GM18868 (cell line): ENCODE data around the gene ITM2B.
A peak's percentile ranks its signal among the peaks of the same experiment; 100 is the strongest.
"Not testable (repeated sequence)": the region's sequence is repeated elsewhere in the genome, so short reads cannot be mapped to it uniquely, and the experiment has no call there.

Experiments
- ATAC-seq: cut with Tn5 transposase; IDR thresholded peaks from one replicate; pipeline ENCODE4 v1.9.1; 2021; ENCODE audit warnings: mild to moderate bottlenecking, moderate library complexity; ENCODE audit not compliant: unreplicated experiment

ITM2B gene

DNA sequence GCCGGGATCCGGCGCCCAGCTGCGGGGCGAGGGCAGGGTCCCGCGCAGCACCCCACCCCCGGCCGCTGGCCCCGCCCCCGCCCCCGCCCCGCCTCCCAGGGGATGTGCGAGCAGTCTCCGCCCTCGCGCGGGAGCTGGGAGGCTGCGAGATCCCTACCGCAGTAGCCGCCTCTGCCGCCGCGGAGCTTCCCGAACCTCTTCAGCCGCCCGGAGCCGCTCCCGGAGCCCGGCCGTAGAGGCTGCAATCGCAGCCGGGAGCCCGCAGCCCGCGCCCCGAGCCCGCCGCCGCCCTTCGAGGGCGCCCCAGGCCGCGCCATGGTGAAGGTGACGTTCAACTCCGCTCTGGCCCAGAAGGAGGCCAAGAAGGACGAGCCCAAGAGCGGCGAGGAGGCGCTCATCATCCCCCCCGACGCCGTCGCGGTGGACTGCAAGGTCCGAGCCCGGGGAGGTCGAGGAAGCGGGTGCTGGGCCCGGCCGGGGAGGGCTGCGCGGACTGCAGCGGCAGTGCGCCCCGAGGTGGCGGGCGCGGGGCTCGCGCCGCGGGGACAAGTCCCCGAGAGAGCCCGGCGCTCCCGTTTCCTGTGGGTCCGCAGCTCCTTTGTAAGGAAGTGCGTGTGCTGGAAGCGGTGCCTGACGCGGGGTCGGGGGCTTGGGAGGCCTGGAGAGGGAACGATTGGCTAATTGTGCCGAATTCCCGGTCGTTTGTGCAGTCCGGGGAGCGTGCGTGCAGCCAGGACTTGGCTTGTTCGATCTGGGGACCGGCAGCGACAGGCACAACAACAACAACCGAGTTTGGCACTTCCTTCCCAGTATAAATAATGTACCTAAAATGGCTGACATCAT, at the start of gene ITM2B:
Gene ITM2B (plus strand): TSS at position 161 of the 843 bp plus-strand sequence. CDS start 155 bp downstream, at position 316.
- ATAC-seq = peak; percentile 50

DNA sequence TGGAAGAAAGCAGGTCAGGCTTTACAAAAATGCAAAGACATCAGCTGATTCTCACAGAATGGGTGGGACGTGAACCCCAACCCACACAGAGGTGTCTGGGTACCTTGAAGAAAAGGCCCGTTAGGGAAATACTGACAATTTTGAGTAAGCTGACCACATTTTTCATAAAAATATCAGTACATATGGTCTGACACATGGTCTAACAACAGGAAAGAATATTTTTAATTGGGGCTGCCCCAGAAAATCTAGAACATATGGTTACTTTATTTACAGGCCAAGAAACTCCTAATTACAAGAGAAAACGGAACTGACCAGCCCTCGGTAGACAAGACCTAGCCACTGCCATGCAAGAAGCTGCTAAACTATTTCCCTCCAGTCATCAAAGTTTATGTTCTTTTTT, 48.7 kb upstream of the ITM2B start:
- peak; percentile 60 for ATAC-seq

- no peak for ATAC-seq
These were observed 48.0 kb upstream of the ITM2B start for GRCh38 chr13:48185018-48185417.

DNA sequence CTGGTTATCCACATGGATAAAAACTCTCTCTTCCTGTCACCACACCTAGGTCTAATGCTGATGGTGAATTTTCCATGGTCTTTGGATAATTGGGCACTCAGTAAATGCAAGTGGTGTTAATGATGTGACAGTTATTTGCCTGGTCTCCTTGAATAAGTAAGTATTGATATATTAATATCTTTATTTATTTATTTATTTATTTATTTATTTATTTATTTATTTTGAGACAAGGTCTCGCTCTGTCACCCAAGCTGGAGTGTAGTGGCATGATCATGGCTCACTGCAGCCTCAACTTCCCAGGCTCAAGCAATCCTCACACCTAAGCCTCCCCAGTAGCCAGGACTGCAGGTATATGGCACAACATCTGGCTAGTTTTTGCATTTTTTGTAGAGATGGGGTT, 46.3 kb upstream of the ITM2B start:
- ATAC-seq = no peak

DNA sequence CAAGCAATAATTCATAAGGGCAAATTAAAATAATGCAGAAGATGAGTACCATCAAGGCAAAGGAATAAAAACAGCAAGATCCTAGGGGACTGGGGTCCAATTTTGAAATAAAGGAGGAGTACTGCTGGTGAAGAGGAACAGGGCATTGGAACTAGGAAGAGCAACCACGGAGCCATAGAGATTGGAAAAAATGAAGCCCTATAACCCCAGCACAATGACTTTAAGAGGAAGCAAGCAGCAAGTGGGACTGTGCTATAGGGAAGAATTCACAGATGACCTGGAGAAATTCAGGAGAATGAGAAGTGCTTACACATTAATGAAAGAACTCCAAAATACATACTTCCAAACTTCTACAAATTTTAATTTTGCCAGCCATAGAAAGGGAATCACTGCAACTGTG, 44.9 kb upstream of the ITM2B start:
- ATAC-seq = no peak

DNA sequence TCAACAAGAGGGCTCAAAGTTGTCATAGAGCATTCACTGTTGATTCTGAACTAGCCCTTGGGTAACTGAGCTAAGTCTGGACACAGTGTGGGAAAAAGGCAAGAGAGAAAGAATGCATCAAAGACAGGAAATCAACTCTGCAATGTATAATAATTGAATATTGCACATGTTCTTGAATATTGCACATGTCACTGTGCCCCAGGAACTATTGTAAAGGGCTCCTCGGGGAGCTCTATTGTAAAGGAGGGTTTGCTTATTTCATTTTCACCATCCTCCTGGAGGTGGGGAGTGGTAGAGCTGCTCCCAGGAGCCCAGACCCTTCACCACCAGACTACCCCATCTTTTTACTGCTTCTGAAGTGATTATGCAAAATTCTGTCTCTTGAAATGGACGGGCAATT, 44.4 kb upstream of the ITM2B start:
- no peak for ATAC-seq

DNA sequence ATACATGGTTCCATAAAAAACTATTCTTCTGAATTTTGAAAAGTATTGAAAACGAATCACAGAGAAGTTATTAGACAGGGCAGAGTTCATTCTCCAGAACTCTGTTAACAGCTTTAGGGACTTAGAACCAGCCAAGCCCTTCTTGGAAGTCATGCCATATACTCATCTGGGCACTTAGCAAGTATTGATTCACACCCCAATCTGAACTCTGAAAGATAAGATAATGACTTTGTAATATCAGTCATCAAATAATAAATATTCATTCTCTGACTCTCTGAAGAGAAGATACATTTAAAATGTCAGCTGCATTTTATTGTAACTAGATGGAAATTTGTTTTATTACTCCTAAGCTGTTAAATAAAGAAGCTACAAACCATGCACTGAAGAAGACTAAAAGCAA, 43.8 kb upstream of the ITM2B start:
- ATAC-seq = no peak

- ATAC-seq = no peak
These were observed 40.5 kb upstream of the ITM2B start for GRCh38 chr13:48192411-48192935.

DNA sequence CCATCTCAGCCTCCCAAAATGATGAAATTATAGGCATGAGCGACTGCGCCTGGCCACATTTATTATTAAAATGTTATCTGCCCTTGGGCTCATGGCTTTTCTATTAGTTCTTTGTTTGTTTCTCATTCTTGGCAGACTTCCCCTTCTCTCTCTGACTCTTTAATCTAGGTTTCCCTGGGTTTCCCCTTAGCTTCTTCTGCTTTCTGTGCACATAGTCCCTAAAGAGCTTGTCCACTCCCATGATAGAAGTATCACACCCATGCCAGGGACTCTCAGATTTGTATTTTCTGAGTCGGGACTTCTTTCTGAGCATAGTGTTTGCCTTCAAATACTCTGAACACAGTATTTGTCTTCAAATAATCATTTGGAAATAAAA, 38.6 kb upstream of the ITM2B start:
- ATAC-seq = peak; percentile 99

DNA sequence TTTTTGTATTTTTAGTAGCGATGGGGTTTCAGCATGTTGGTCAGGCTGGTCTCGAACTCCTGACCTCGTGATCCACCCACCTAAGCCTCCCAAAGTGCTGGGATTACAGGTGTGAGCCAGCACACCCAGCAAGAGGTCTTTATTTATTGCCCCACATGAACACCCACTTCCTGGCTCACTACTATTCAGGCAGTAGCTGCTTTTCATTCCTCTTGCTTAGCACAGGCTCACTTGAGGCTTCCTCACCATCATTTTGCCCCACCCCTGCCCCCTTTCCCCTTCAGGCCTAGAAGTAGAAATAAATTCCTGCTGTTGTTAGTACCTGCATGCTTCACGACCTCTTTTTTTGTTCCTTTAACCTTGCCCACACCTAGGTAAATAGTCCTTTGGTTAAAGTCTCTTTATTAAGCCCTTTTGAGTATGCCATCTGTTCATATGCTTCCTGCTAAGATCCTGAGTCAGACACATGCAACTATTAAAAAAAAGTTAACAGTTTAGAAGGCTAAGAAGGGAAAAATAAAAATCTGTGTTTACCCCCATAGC, 33.5 kb upstream of the ITM2B start:
- no peak for ATAC-seq

DNA sequence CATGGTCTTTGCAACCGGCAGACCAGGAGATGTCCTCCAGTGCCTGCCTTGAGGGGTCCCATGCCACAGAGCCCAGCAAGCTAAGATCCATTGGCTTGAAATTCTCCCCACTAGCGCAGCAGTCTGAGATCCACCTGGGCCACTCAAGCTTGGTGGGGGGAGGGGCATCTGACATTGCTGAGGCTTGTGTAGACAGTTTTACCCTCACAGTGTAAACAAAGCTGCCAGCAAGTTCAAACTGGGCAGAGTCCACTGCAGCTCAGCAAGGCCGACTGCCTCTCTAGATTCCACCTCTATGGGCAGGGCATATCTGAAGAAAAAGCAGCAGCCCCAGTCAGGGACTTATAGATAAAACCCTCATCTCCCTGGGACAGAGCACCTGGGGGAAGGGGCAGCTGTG, 32.0 kb upstream of the ITM2B start:
- no peak for ATAC-seq

GRCh38 chr13:48207207-48207606, 25.8 kb upstream of the ITM2B start:
- ATAC-seq = not testable (repeated sequence)

- ATAC-seq = peak; percentile 47
These were observed 22.8 kb upstream of the ITM2B start for GRCh38 chr13:48210178-48210577.

- ATAC-seq = no peak
These were observed 18.4 kb upstream of the ITM2B start for GRCh38 chr13:48214519-48215121.

DNA sequence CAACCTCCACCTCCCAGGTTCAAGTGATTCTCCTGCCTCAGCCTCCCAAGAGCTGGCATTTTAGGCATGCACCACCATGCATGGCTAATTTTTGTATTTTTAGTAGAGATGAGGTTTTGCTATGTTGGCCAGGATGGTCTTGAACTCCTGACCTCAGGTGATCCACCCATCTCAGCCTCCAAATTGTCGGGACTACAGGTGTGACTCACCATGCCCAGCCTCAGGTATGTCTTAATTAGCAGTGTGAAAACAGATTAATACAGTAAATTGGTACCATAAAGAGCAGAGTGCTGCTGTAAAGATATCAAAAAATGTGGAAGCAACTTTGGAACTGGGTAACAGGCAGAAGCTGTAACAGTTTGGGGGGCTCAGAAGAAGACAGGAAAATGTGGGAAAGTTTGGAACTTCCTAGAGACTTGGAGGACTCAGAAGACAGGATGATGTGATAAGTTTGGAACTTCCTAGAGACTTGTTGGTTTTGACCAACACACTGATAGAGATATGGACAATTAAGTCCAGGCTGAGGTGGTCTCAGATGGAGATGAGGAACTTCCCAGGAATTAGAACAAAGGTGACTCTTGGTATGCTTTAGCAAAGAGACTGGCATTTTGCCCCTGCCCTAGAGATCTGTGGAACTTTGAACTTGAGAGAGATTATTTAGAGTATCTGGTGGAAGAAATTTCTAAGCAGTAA, 17.3 kb upstream of the ITM2B start:
- not testable (repeated sequence) for ATAC-seq

GRCh38 chr13:48216204-48216711, 16.7 kb upstream of the ITM2B start:
- ATAC-seq = no peak

GRCh38 chr13:48220592-48220980, 12.4 kb upstream of the ITM2B start:
- no peak for ATAC-seq

DNA sequence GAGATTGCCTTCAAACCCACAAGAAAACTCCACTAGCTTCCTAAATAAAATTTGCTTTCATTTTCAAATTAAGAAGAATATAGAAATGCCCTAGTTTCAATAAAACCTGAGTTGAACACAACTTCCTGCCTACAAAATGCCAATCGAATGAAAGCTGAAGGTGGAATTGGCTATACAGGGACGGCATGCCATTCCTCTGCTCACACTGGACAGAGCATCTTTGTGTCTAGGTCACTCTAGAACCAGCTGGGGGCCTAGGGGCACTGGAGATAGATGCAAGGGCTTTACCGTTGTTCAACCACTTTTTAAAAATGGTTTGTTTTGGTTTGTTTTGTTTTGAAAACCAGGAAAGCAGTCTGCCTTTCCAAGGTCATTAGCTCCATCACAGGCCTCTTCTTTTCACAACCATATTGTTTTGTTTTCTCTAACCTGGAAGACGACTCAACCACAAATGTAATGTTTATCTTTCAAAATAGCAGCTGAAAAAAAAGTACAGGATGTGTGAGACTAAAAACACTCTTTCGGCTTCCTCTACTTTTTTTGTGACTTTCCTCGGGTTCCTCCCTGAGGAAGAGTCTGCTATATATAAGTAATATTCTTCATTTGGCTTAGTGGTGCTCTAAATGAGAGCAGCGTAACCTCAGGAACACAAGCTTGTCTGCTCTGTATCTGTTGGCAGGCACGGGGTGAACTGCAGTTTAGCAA, 11.9 kb upstream of the ITM2B start:
- no peak for ATAC-seq

DNA sequence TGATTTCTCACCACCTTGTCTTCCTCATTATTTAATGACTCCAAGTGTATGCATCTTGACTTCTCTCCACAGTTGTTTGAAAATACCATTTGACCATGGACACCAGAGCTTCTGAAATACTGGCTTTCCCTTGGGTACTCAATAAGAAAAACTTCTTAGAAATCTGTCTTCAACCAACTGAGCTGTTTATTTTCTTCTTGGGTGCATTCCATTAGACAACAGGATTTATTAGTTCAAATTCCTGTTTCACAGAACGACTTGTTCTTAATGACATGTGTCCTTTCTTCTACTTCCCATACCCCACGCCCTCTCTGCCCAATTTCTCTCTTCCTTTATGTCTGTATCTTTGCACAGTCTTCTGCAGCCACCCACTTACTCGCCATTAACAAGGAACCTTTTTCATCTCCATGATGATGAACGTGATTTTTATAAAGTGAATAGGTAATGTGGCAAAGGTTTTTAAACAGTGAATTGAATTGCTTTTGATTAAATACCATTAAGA, 11.3 kb upstream of the ITM2B start:
- ATAC-seq = no peak
